ENCODE data around the gene RAB11FIP2.

GRCh38 chr10:118017071-118017740, 29.5 kb downstream of the RAB11FIP2 start:
- no peak for TF ChIP-seq POLR2A (IDR thresholded peaks at IDR 0.05)
- no peak for TF ChIP-seq CTCF (IDR thresholded peaks at IDR 0.05)
